Karpas-422 (cell line): ENCODE results near the gene SPATA1. TPM values are rescaled to one million over a fixed set of nuclear protein-coding genes. Genes with fewer than 3 reads are reported as not detected.
"Not testable (repeated sequence)": the region's sequence is repeated elsewhere in the genome, so short reads cannot be mapped to it uniquely, and the experiment has no call there.

Source experiments
- DNase-seq: peaks from one replicate; pipeline ENCODE4 v3.0.0-alpha.2; 2015
- H2AFZ ChIP-seq: fragments of 200-600 bp; sonication (generic); 2 replicates; pipeline ENCODE4 v1.6.1; 2014; ENCODE audit warnings: antibody characterized with exemption, low read length, mixed read lengths
- H3K27ac ChIP-seq: fragments of 200-600 bp; sonication (generic); 2 replicates; pipeline ENCODE4 v1.5.1; 2014; ENCODE audit warnings: mild to moderate bottlenecking, low read length, moderate library complexity
- H3K27me3 ChIP-seq: fragments of 200-600 bp; sonication (generic); 2 replicates; pipeline ENCODE4 v1.6.1; 2014; ENCODE audit warnings: low read length, mixed read lengths
- H3K36me3 ChIP-seq: fragments of 200-600 bp; sonication (generic); 2 replicates; pipeline ENCODE4 v1.6.1; 2014; ENCODE audit warnings: low read length, mixed read lengths; ENCODE audit not compliant: insufficient read depth
- H3K4me1 ChIP-seq: fragments of 200-600 bp; sonication (generic); 2 replicates; pipeline ENCODE4 v1.6.1; 2014; ENCODE audit warnings: mild to moderate bottlenecking, low read length, mixed read lengths
- H3K4me2 ChIP-seq: fragments of 200-600 bp; sonication (generic); 2 replicates; pipeline ENCODE4 v1.6.1; 2014; ENCODE audit warnings: low read length, low read depth, mild to moderate bottlenecking; ENCODE audit not compliant: poor library complexity, severe bottlenecking
- H3K4me3 ChIP-seq: fragments of 200-600 bp; sonication (generic); 2 replicates; pipeline ENCODE4 v1.5.1; 2014; ENCODE audit warnings: mild to moderate bottlenecking, antibody characterized with exemption, low read length, mixed read lengths
- H3K79me2 ChIP-seq: fragments of 200-600 bp; sonication (generic); 2 replicates; pipeline ENCODE4 v1.6.1; 2014; ENCODE audit warnings: mild to moderate bottlenecking, low read length, mixed read lengths
- H3K9ac ChIP-seq: fragments of 200-600 bp; sonication (generic); 2 replicates; pipeline ENCODE4 v1.6.0; 2014; ENCODE audit warnings: low read length
- H3K9me2 ChIP-seq: fragments of 200-600 bp; sonication (generic), shearing (Covaris generic); replicated peaks from 2 replicates; pipeline ENCODE4 v1.6.0; 2014; ENCODE audit warnings: mild to moderate bottlenecking, low read length, moderate library complexity; ENCODE audit not compliant: insufficient read depth
- H3K9me3 ChIP-seq: fragments of 300-700, 200-600 bp; sonication (generic); 2 replicates; pipeline ENCODE4 v1.6.1; 2014; ENCODE audit warnings: low read length, mixed read lengths
- H4K20me1 ChIP-seq: fragments of 200-600 bp; sonication (generic); 2 replicates; pipeline ENCODE4 v1.6.1; 2014; ENCODE audit warnings: mild to moderate bottlenecking, antibody characterized with exemption, low read length, low read depth; ENCODE audit not compliant: insufficient read depth
- total RNA-seq: library from RNA; depleted of rRNA; stranded (reverse); fragments of >200 nt; shearing (Covaris generic); gene quantifications from 2 replicates; pipeline ENCODE4 v1.2.3, GENCODE V29; 2014; ENCODE audit warnings: low replicate concordance

The SPATA1 gene
- total RNA-seq, 1 experiment from 2014 or later = 3.6 TPM

GRCh38 chr1:84504580-84505492, 1.4 kb upstream of the SPATA1 start:
- peak; percentile 61 for DNase-seq
- H3K27ac ChIP-seq = peak overlapping the region; percentile 74

GRCh38 chr1:84505493-84506001, 639 bp upstream of the SPATA1 start:
- Histone ChIP-seq H3K9me2 (no peaks in the 10 kb centered on the region), H3K27me3 (no peaks in the 10 kb centered on the region), H3K4me3 (peak overlapping the region; percentile 86), H4K20me1 (peaks cover 22% of the 10 kb centered on the region; the same call in 1 of the 2 replicates), H3K27ac (peak overlapping the region; percentile 74), H3K4me2 (peak overlapping the region; percentile 90), H3K4me1 (peaks cover 45% of the 10 kb centered on the region), H3K79me2 (peaks cover 52% of the 10 kb centered on the region), H3K9me3 (no peaks in the 10 kb centered on the region), H3K9ac (peak overlapping the region; percentile 73), H3K36me3 (peaks cover 12% of the 10 kb centered on the region), H2AFZ (peak overlapping the region; percentile 32; the same call in 1 of the 2 replicates)
- no peak for DNase-seq

More at GRCh38 chr1:84504580-84505492, 1.4 kb upstream of the SPATA1 start:
- Histone ChIP-seq H3K9me3 (no peaks in the 10 kb centered on the region), H3K36me3 (peaks cover 19% of the 10 kb centered on the region), H2AFZ (no peak overlapping the region; the same call in 1 of the 2 replicates), H4K20me1 (peaks cover 22% of the 10 kb centered on the region; the same call in 1 of the 2 replicates), H3K4me3 (peak overlapping the region; percentile 86), H3K79me2 (peaks cover 59% of the 10 kb centered on the region), H3K9ac (peak overlapping the region; percentile 73), H3K27me3 (no peaks in the 10 kb centered on the region), H3K4me2 (peak overlapping the region; percentile 90), H3K9me2 (no peaks in the 10 kb centered on the region), H3K4me1 (peaks cover 52% of the 10 kb centered on the region)

GRCh38 chr1:84506729-84507453, 705 bp downstream of the SPATA1 start:
- Histone ChIP-seq H3K4me1 (peaks cover 35% of the 10 kb centered on the region), H3K27ac (peak overlapping the region; percentile 74), H2AFZ (peak overlapping the region; percentile 92), H3K79me2 (peaks cover 38% of the 10 kb centered on the region), H3K36me3 (no peaks in the 10 kb centered on the region), H3K27me3 (no peaks in the 10 kb centered on the region), H3K9me3 (no peaks in the 10 kb centered on the region), H3K9me2 (no peaks in the 10 kb centered on the region), H4K20me1 (peaks cover 22% of the 10 kb centered on the region; the same call in 1 of the 2 replicates), H3K4me3 (peak overlapping the region; percentile 86), H3K9ac (peak overlapping the region; percentile 73), H3K4me2 (peak overlapping the region; percentile 90)
- no peak for DNase-seq

- H2AFZ ChIP-seq, H3K4me3 ChIP-seq, H3K9me2 ChIP-seq, H3K27me3 ChIP-seq, H3K9ac ChIP-seq, H3K9me3 ChIP-seq, H3K36me3 ChIP-seq, H3K27ac ChIP-seq, DNase-seq: not testable (repeated sequence)
- peaks cover 18% of the 10 kb centered on the region; the same call in 1 of the 2 replicates for H4K20me1 ChIP-seq
- peaks cover 29% of the 10 kb centered on the region for H3K4me1 ChIP-seq
- H3K79me2 ChIP-seq = peaks cover 28% of the 10 kb centered on the region
- H3K4me2 ChIP-seq = peak overlapping the region; percentile 90
These were observed 1.7 kb downstream of the SPATA1 start for GRCh38 chr1:84507887-84508286.

GRCh38 chr1:84508510-84508909, 2.3 kb downstream of the SPATA1 start:
- Histone ChIP-seq H3K4me2 (no peak overlapping the region), H3K9me2 (no peaks in the 10 kb centered on the region), H3K4me1 (peaks cover 22% of the 10 kb centered on the region), H3K79me2 (peaks cover 22% of the 10 kb centered on the region), H3K27ac (no peak overlapping the region), H3K9ac (no peak overlapping the region), H4K20me1 (peaks cover 12% of the 10 kb centered on the region; the same call in 1 of the 2 replicates), H2AFZ (no peak overlapping the region), H3K36me3 (no peaks in the 10 kb centered on the region), H3K27me3 (no peaks in the 10 kb centered on the region), H3K4me3 (no peak overlapping the region), H3K9me3 (no peaks in the 10 kb centered on the region)
- no peak for DNase-seq

GRCh38 chr1:84509029-84509428, 2.8 kb downstream of the SPATA1 start:
- no peaks in the 10 kb centered on the region for H3K9me2 ChIP-seq
- no peak overlapping the region for H3K4me2 ChIP-seq
- H3K4me3 ChIP-seq = no peak overlapping the region
- no peak overlapping the region for H3K27ac ChIP-seq
- H3K36me3 ChIP-seq = no peaks in the 10 kb centered on the region
- DNase-seq = no peak
- peaks cover 17% of the 10 kb centered on the region for H3K79me2 ChIP-seq
- H3K9ac ChIP-seq = no peak overlapping the region
- H3K27me3 ChIP-seq = no peaks in the 10 kb centered on the region
- H2AFZ ChIP-seq = no peak overlapping the region
- no peaks in the 10 kb centered on the region for H3K9me3 ChIP-seq
- peaks cover 7% of the 10 kb centered on the region; the same call in 1 of the 2 replicates for H4K20me1 ChIP-seq
- peaks cover 17% of the 10 kb centered on the region for H3K4me1 ChIP-seq

- Histone ChIP-seq H3K9ac (no peak overlapping the region), H3K79me2 (peaks cover 5% of the 10 kb centered on the region), H3K36me3 (no peaks in the 10 kb centered on the region), H3K4me3 (no peak overlapping the region), H2AFZ (no peak overlapping the region), H3K27me3 (no peaks in the 10 kb centered on the region), H4K20me1 (no peaks in the 10 kb centered on the region), H3K9me3 (no peaks in the 10 kb centered on the region), H3K4me2 (no peak overlapping the region), H3K4me1 (peaks cover 8% of the 10 kb centered on the region), H3K27ac (no peak overlapping the region), H3K9me2 (no peaks in the 10 kb centered on the region)
- no peak for DNase-seq
These were observed 4.0 kb downstream of the SPATA1 start for GRCh38 chr1:84510165-84510564.

GRCh38 chr1:84510668-84511067, 4.5 kb downstream of the SPATA1 start:
- no peaks in the 10 kb centered on the region for H4K20me1 ChIP-seq
- H3K27me3 ChIP-seq = no peaks in the 10 kb centered on the region
- H3K9ac ChIP-seq = no peak overlapping the region
- no peak overlapping the region for H3K4me3 ChIP-seq
- no peak overlapping the region for H3K4me2 ChIP-seq
- no peak for DNase-seq
- H3K27ac ChIP-seq = no peak overlapping the region
- no peaks in the 10 kb centered on the region for H3K9me3 ChIP-seq
- no peaks in the 10 kb centered on the region for H3K9me2 ChIP-seq
- peaks cover under 1% of the 10 kb centered on the region; the same call in 1 of the 2 replicates for H3K79me2 ChIP-seq
- H3K4me1 ChIP-seq = peaks cover 8% of the 10 kb centered on the region
- H3K36me3 ChIP-seq = no peaks in the 10 kb centered on the region
- no peak overlapping the region for H2AFZ ChIP-seq
